Gastroesophageal sphincter (tissue), 4 donors: ENCODE measurements around the gene IRF1. TPM values are rescaled to one million over a fixed set of nuclear protein-coding genes. Genes with fewer than 3 reads are reported as not detected.
A peak's percentile ranks its signal among the peaks of the same experiment; 100 is the strongest.

Source experiments
- ATAC-seq: fragments of 150-250 bp; one replicate; pipeline ENCODE4 v1.9.1; 2016; ENCODE audit warnings: mild to moderate bottlenecking, moderate library complexity
- H3K27ac ChIP-seq, 4 donors: fragments of 200-600 bp; sonication (generic) in 3 of 4; 1 replicate in 3 of 4; 2 replicates in 1 of 4; pipeline ENCODE4 v1.5.1; 2016 to 2019
- H3K27me3 ChIP-seq: fragments of 200-600 bp; sonication (generic); one replicate; pipeline ENCODE4 v1.5.1; 2019
- H3K36me3 ChIP-seq, 2 donors: fragments of 200-600 bp; sonication (generic); one replicate each; pipeline ENCODE4 v1.5.1; 2019; ENCODE audit warnings: control low read depth in 1 of 2
- H3K4me1 ChIP-seq, 3 donors: fragments of 200-600 bp; sonication (generic); 1 replicate in 2 of 3; 2 replicates in 1 of 3; pipeline ENCODE4 v1.5.1; 2016 to 2019; ENCODE audit warnings: control low read depth in 2 of 3
- H3K4me3 ChIP-seq, 2 donors: fragments of 200-600 bp; sonication (generic); one replicate each; pipeline ENCODE4 v1.5.1; 2019; ENCODE audit warnings: mild to moderate bottlenecking in 1 of 2, moderate library complexity in 1 of 2
- H3K9me3 ChIP-seq, 3 donors: fragments of 200-600 bp; sonication (generic); one replicate each; pipeline ENCODE4 v1.5.1; 2017 to 2019; ENCODE audit warnings: control low read depth in 2 of 3
- CTCF ChIP-seq, 4 experiments: fragments of 200-600 bp in 2 of 4; fragments of 450-650 bp in 2 of 4; sonication (generic) in 1 of 4; IDR thresholded peaks; one replicate each; pipeline ENCODE4 v1.5.1; 2017 to 2019; ENCODE audit warnings: antibody characterized with exemption in 4 of 4, mild to moderate bottlenecking in 2 of 4, moderate library complexity in 2 of 4
- EP300 ChIP-seq: sonication (generic); formaldehyde crosslinking; IDR thresholded peaks from one replicate; pipeline ENCODE4 v1.6.1; 2017; ENCODE audit warnings: antibody characterized with exemption, mild to moderate bottlenecking
- POLR2A ChIP-seq, 2 donors: fragments of 450-650 bp; IDR thresholded peaks; one replicate each; pipeline ENCODE4 v1.6.1; 2017; ENCODE audit warnings: antibody characterized with exemption in 2 of 2, mild to moderate bottlenecking in 2 of 2, moderate library complexity in 1 of 2
- POLR2AphosphoS5 ChIP-seq: sonication (generic); formaldehyde crosslinking; IDR thresholded peaks from one replicate; pipeline ENCODE4 v1.6.1; 2017; ENCODE audit warnings: antibody characterized with exemption
- WGBS, 2 donors: methylation state at CpG; one replicate each; pipeline ENCODE4 v1.1.5; 2018; ENCODE audit warnings: low coverage in 1 of 2; 5-methylcytosine and 5-hydroxymethylcytosine counted together
- total RNA-seq, 4 donors: library from RNA; depleted of rRNA; stranded (reverse); fragments of >200 nt; gene quantifications; one replicate each; pipeline ENCODE4 v1.1.0, GENCODE V29; 2016

Gene IRF1
- total RNA-seq, 4 donors from 2014 or later = 10.9 to 74.3 (median 19.4) TPM

GRCh38 chr5:132496191-132496630, 5.6 kb upstream of the IRF1 start:
- Histone ChIP-seq H3K27ac (peak overlapping the region; percentile 84 to 99 (median 98)), H3K27me3 (no peaks in the 10 kb centered on the region), H3K9me3 (no peaks in the 10 kb centered on the region), H3K4me3 (peak overlapping the region; percentile 35 to 73), H3K36me3 (no peaks in the 10 kb centered on the region), H3K4me1 (peaks cover 2 to 75% (median 39%) of the 10 kb centered on the region in 3 donors)
- ATAC-seq = peak; percentile 80
- 0% methylated on average over 2 of the region's 18 CpGs; no CpG with 5 or more reads in 1 of the 2 donors for WGBS, 2 donors
- TF ChIP-seq POLR2A (IDR thresholded peaks at IDR 0.05) (no peak), EP300 (no peak), POLR2AphosphoS5 (no peak), CTCF (IDR thresholded peaks at IDR 0.05) (no peak)

- TF ChIP-seq POLR2AphosphoS5 (peak; percentile 66), CTCF (IDR thresholded peaks at IDR 0.05) (peak in 1 of 4 experiments; percentile 19), POLR2A (IDR thresholded peaks at IDR 0.05) (peak; percentile 29 to 38), EP300 (no peak)
- Histone ChIP-seq H3K27me3 (no peaks in the 10 kb centered on the region), H3K4me3 (peak overlapping the region; percentile 35 to 73), H3K4me1 (peaks cover 2 to 73% (median 41%) of the 10 kb centered on the region in 3 donors), H3K36me3 (no peaks in the 10 kb centered on the region), H3K27ac (peak overlapping the region; percentile 84 to 99 (median 98)), H3K9me3 (no peaks in the 10 kb centered on the region)
- WGBS, 2 donors = 3% methylated on average over 7 of the region's 30 CpGs; no CpG with 5 or more reads in 1 of the 2 donors
- peak; percentile 71 for ATAC-seq
Observed at GRCh38 chr5:132495667-132496190, 5.2 kb upstream of the IRF1 start.

- H3K9me3 ChIP-seq = no peaks in the 10 kb centered on the region
- ATAC-seq = no peak
- H3K27ac ChIP-seq = peak overlapping the region in 3 of 4 donors; percentile 97 to 99 (median 98)
- peaks cover 2 to 75% (median 48%) of the 10 kb centered on the region in 3 donors for H3K4me1 ChIP-seq
- no peak overlapping the region for H3K4me3 ChIP-seq
- H3K27me3 ChIP-seq = no peaks in the 10 kb centered on the region
- TF ChIP-seq CTCF (IDR thresholded peaks at IDR 0.05) = no peak
- TF ChIP-seq POLR2A (IDR thresholded peaks at IDR 0.05) = no peak
- no peak for TF ChIP-seq EP300
- TF ChIP-seq POLR2AphosphoS5 = no peak
- H3K36me3 ChIP-seq = no peaks in the 10 kb centered on the region
- 86 to 88% methylated on average over 2 of the region's 2 CpGs for WGBS, 2 donors
Observed at GRCh38 chr5:132493821-132494220, 3.2 kb upstream of the IRF1 start.

GRCh38 chr5:132493241-132493640, 2.7 kb upstream of the IRF1 start:
- Histone ChIP-seq H3K4me1 (peaks cover 2 to 77% (median 53%) of the 10 kb centered on the region in 3 donors), H3K36me3 (peaks cover 0 to under 1% of the 10 kb centered on the region in 2 donors), H3K4me3 (no peak overlapping the region), H3K9me3 (no peaks in the 10 kb centered on the region), H3K27ac (peak overlapping the region in 3 of 4 donors; percentile 97 to 99 (median 98)), H3K27me3 (no peaks in the 10 kb centered on the region)
- no peak for ATAC-seq
- TF ChIP-seq CTCF (IDR thresholded peaks at IDR 0.05) (no peak), EP300 (no peak)
- WGBS, 2 donors = 64 to 94% methylated on average over 2 to 4 of the region's 4 CpGs
